NCI-H1694 treated with DMSO at 0.1 percent for 48 hours (cell line): Measurements from ENCODE around the gene LMNB1.
"Not testable (repeated sequence)": the region's sequence is repeated elsewhere in the genome, so short reads cannot be mapped to it uniquely, and the experiment has no call there.

Source experiments
- DNase-seq: peaks from one replicate; lab custom pipeline; 2025; lab: John Stamatoyannopoulos, UW

Gene LMNB1

GRCh38 chr5:126826619-126827215 lies 49.8 kb downstream of the LMNB1 start:
- no peak for DNase-seq

- no peak for DNase-seq
These were observed 52.2 kb downstream of the LMNB1 start for GRCh38 chr5:126829098-126829497.

- DNase-seq, result no peak
These were observed 53.1 kb downstream of the LMNB1 start for GRCh38 chr5:126830061-126830460.

- DNase-seq, result no peak
These were observed 54.2 kb downstream of the LMNB1 start for GRCh38 chr5:126831156-126831555.

GRCh38 chr5:126836778-126837177 lies 59.8 kb downstream of the LMNB1 start:
- DNase-seq, result no peak

GRCh38 chr5:126837242-126837641 lies 60.3 kb downstream of the LMNB1 start:
- DNase-seq, result no peak

GRCh38 chr5:126837906-126838539 lies 61.1 kb downstream of the LMNB1 start:
- DNase-seq, result no peak

- DNase-seq, result not testable (repeated sequence)
These were observed 62.5 kb downstream of the LMNB1 start for GRCh38 chr5:126839407-126839806.

GRCh38 chr5:126843375-126843774 lies 66.4 kb downstream of the LMNB1 start:
- DNase-seq, result not testable (repeated sequence)

- not testable (repeated sequence) for DNase-seq
These were observed 68.6 kb downstream of the LMNB1 start for GRCh38 chr5:126845470-126846070.

GRCh38 chr5:126846344-126846743 lies 69.4 kb downstream of the LMNB1 start:
- DNase-seq, result no peak

- no peak for DNase-seq
These were observed 70.0 kb downstream of the LMNB1 start for GRCh38 chr5:126846744-126847455.

- no peak for DNase-seq
These were observed 70.5 kb downstream of the LMNB1 start for GRCh38 chr5:126847456-126847820.

GRCh38 chr5:126847826-126848251 lies 70.9 kb downstream of the LMNB1 start:
- DNase-seq, result no peak

- no peak for DNase-seq
These were observed 71.3 kb downstream of the LMNB1 start for GRCh38 chr5:126848253-126848652.

GRCh38 chr5:126849101-126849678 lies 72.3 kb downstream of the LMNB1 start:
- no peak for DNase-seq

- no peak for DNase-seq
These were observed 74.6 kb downstream of the LMNB1 start for GRCh38 chr5:126851501-126852011.

- DNase-seq, result no peak
These were observed 75.2 kb downstream of the LMNB1 start for GRCh38 chr5:126852091-126852571.

GRCh38 chr5:126852841-126853271 lies 75.9 kb downstream of the LMNB1 start:
- no peak for DNase-seq

- DNase-seq, result not testable (repeated sequence)
These were observed 76.8 kb downstream of the LMNB1 start for GRCh38 chr5:126853541-126854307.

GRCh38 chr5:126854526-126855110 lies 77.7 kb downstream of the LMNB1 start:
- DNase-seq, result no peak
